Measurements from ENCODE around the gene GPR27.

The GPR27 gene

GRCh38 chr3:71786217-71786549 lies 32.5 kb downstream of the GPR27 start:
- ChIA-PET POLR2A (no interaction called here), CTCF (no interaction called here)
- H3K4me1 ChIP-seq (ENCODE audit: control insufficient read depth, insufficient read depth, low read length) = 0 out of 2 replicates have a peak, but pooled peaks cover 2% of the 10 kb centered on the region
- H3K36me3 ChIP-seq (ENCODE audit: control insufficient read depth in 2 of 2, insufficient read depth in 1 of 2, low read length in 2 of 2) = no peaks in the 10 kb centered on the region
- H3K9me3 ChIP-seq (ENCODE audit: control insufficient read depth, insufficient read depth, low read depth, low read length) = no peaks in the 10 kb centered on the region
- TF ChIP-seq ZNF37A (tag by site-specific recombination; IDR thresholded peaks at IDR 0.05) (no peak), ZNF488 (tag by site-specific recombination; IDR thresholded peaks at IDR 0.05) (no peak), ZNF140 (tag by site-specific recombination; IDR thresholded peaks at IDR 0.05) (no peak), ZNF350 (tag by site-specific recombination; IDR thresholded peaks at IDR 0.05) (no peak), PBX3 (CRISPR knock-in tag; IDR thresholded peaks at IDR 0.05) (no peak), ZNF777 (tag by site-specific recombination; IDR thresholded peaks at IDR 0.05; ENCODE audit: borderline replicate concordance) (no peak), ZIC2 (tag by site-specific recombination; IDR thresholded peaks at IDR 0.05) (no peak), BCL11A (tag by site-specific recombination; IDR thresholded peaks at IDR 0.05; ENCODE audit: low read depth) (no peak), ZNF169 (tag by site-specific recombination; IDR thresholded peaks at IDR 0.05) (no peak), ZNF112 (tag by site-specific recombination; IDR thresholded peaks at IDR 0.05) (no peak), PRDM1 (tag by site-specific recombination; IDR thresholded peaks at IDR 0.05) (no peak), ZNF184 (tag by site-specific recombination; IDR thresholded peaks at IDR 0.05) (no peak), BCL6B (tag by site-specific recombination; IDR thresholded peaks at IDR 0.05) (no peak), ZNF670 (tag by site-specific recombination; IDR thresholded peaks at IDR 0.05; ENCODE audit: low read depth) (no peak), ZNF214 (tag by site-specific recombination; IDR thresholded peaks at IDR 0.05; ENCODE audit: borderline replicate concordance) (no peak), ZSCAN5A (tag by site-specific recombination; IDR thresholded peaks at IDR 0.05) (no peak), ZBTB7A (tag by site-specific recombination; IDR thresholded peaks at IDR 0.05; ENCODE audit: low read depth) (no peak), ZNF521 (tag by site-specific recombination; IDR thresholded peaks at IDR 0.05) (no peak)
- no peak overlapping the region for H3K27ac ChIP-seq (ENCODE audit: extremely low read depth, low read depth, low read length)
- no peak overlapping the region for H3K4me3 ChIP-seq (ENCODE audit: low read depth, low read length)

- no peak overlapping the region for H3K27ac ChIP-seq (ENCODE audit: extremely low read depth, low read depth, low read length)
- TF ChIP-seq ZBTB48 (tag by site-specific recombination; IDR thresholded peaks at IDR 0.05) (no peak), ZFP69B (tag by site-specific recombination; IDR thresholded peaks at IDR 0.05) (no peak), KLF7 (tag by site-specific recombination; IDR thresholded peaks at IDR 0.05; ENCODE audit: borderline replicate concordance) (no peak), ZNF211 (tag by site-specific recombination; IDR thresholded peaks at IDR 0.05; ENCODE audit: low read depth) (no peak), ZNF585B (tag by site-specific recombination; IDR thresholded peaks at IDR 0.05) (no peak), REST (tag by site-specific recombination; IDR thresholded peaks at IDR 0.05) (no peak), ZBTB11 (tag by site-specific recombination; conservative IDR thresholded peaks at IDR 0.05; ENCODE audit: low read depth) (no peak)
These were observed 32.9 kb downstream of the GPR27 start for GRCh38 chr3:71786551-71786950.

More at GRCh38 chr3:71786551-71786950, 32.9 kb downstream of the GPR27 start:
- ChIA-PET POLR2A (no interaction called here), CTCF (no interaction called here)
- 0 out of 2 replicates have a peak, but pooled peaks cover 2% of the 10 kb centered on the region for H3K4me1 ChIP-seq (ENCODE audit: control insufficient read depth, insufficient read depth, low read length)
- H3K9me3 ChIP-seq (ENCODE audit: control insufficient read depth, insufficient read depth, low read depth, low read length) = no peaks in the 10 kb centered on the region
- no peaks in the 10 kb centered on the region for H3K36me3 ChIP-seq (ENCODE audit: control insufficient read depth in 2 of 2, insufficient read depth in 1 of 2, low read length in 2 of 2)
- H3K4me3 ChIP-seq (ENCODE audit: low read depth, low read length) = no peak overlapping the region

All from HEK293 (cell line).